GM19351 (cell line): ENCODE results near the gene PKN1.
"Not testable (repeated sequence)": the region's sequence is repeated elsewhere in the genome, so short reads cannot be mapped to it uniquely, and the experiment has no call there.

Source experiments
- ATAC-seq: cut with Tn5 transposase; IDR thresholded peaks from one replicate; pipeline ENCODE4 v1.9.1; 2021; ENCODE audit warnings: mild to moderate bottlenecking, moderate library complexity; ENCODE audit not compliant: unreplicated experiment

PKN1 gene

DNA sequence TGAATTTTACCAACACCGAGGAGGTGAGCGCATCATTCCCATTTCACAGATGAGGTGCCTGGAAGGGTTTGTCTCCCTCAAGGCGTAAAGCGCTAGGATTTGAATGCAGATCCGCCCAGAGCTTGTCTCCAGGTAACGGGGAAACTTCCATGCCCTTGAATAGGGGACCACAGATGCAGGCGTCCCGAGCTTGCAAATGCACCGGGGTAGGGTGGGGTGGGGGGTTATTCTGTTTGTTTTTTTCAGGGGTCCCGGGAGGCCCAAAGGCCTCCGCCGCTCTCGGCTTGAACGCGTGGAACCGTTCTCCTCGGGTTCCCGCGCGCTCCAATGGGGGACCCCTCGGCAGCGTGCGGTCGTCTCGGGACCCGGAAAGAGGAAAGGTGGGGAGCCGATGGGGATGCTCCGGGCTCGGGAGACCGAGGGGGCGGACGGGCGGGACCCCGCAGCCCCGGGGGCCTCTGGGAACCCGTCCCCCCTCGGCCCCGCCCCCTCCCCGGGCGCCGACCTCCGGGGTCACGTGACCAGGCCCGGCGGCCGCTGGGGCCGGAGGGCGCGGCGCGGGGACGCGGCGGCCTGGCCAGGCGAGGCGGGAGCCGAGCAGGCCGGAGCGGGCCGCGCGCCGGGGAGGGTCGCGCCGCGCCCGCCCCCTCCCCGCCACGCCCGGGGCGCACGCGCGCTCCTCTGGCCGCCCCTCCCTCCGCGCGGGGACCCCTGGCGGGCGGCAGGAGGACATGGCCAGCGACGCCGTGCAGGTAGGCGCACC, at the start of gene PKN1:
Gene PKN1 (plus strand): TSS at position 516 of the 763 bp plus-strand sequence. CDS start 216 bp downstream, at position 732.
- no peak for ATAC-seq

DNA sequence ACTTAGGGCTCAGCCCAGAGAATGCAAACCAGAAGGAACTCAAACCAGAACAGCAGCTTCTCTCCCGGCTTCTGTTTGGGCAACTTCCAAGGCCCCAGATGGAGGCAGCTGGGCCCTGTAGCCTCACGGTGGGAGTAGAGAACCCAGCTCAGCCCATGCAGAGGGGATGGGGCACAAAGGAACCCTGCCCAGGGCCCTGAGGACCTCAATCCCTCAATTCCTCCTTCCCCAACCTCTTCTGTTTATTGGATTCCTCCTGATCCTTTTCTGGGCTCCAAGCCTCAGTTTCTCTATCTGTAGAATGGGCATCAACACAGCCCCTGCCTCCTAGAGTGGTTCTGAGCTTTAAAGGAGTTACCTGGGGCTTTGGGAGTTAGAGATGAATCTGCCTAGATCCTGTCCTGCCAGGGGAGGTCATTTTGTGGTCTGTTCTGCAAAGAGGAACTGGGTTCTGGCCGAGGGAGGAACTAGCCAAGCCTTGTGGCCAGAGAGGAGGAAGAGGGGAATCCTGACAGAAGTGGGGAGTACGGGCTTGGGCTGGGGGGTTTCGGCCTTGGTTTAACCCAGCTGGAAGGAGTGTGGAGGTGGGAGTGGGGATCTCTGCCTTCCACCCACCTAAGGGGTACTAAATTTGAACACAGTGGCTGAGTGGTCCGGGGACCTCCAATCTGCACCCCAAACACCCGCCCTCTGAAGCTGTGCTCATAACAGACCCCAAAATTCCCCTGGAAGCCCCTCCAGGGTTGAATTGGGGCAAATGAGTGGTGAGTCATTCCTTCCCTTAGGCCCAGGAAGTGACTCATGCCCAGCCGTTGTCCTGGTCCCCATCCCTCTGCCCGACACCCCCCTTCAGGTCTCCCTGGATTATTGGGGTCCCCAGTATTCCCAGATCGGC, 49.2 kb upstream of the PKN1 start:
- ATAC-seq = no peak

DNA sequence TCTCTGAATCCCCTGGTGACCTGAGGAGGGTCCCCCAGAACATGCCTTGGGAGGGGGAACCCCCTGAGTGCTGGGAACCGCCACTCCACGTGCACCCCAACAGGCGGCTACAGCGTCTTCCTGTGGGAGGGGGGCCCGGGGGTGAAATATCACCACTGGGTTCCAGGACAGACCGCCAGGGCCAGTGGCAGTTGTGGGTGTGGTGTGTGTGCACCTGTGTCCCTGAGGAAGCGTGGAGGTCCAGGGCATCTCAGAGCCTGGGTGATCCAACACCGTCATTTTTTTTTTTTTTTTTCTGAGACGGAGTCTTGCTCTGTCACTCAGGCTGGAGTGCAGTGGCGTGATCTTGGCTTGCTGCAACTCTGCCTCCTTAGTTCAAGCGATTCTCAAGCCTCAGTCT, 47.6 kb upstream of the PKN1 start:
- no peak for ATAC-seq

- ATAC-seq = no peak
Observed at GRCh38 chr19:14390548-14390947, 42.6 kb upstream of the PKN1 start.

DNA sequence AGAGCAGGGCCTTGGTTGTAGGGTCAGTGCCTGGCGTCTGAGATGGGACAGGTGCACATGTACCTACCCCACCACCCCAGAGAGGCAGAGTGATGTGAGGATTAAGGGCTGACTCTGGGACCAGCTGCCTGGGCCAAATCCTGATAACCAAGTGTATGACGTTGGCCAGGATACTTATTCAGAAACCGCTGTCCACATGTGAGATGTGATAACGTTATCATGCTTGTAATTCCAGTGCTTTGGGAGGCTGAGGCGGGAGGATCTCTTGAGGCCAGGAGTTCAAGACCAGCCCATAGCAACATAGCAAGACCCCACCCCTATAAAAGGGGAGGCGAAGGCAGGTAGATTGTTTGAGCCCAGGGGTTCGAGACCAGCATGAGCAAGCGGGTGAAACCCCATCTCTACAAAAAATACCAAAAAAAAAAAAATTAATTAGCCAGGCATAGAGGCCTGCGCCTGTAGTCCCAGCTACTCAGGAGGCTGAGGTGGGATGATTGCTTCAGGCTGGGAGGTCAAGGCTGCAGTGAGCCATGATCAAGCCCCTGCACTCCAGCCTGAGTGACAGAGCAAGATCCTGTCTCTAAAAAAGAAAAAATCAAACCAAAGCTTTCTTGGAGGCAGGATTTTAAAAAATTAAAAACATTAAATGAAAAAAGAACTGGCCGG, 41.8 kb upstream of the PKN1 start:
- no peak for ATAC-seq

DNA sequence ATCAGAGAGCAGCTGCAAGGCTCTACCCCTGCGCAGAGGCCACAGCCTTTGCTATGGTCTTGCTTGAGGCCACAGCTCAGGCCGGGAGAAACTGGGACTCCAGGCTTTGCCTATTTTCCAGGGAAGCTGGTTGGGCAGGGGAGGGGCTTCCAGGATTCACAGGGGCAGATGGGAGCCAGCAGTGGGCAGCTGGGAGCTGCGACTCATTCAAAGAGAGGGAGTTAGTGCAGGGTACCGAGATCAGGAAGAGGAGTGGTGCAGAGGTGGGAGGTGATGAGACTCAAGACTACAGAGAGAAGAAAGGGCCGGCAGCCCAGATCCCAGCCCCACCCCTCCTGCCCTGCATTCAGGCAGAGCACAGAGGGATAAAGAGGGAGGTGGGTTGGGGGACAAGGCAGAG, 39.8 kb upstream of the PKN1 start:
- ATAC-seq = no peak

GRCh38 chr19:14394167-14394566, 38.9 kb upstream of the PKN1 start:
- ATAC-seq = no peak

DNA sequence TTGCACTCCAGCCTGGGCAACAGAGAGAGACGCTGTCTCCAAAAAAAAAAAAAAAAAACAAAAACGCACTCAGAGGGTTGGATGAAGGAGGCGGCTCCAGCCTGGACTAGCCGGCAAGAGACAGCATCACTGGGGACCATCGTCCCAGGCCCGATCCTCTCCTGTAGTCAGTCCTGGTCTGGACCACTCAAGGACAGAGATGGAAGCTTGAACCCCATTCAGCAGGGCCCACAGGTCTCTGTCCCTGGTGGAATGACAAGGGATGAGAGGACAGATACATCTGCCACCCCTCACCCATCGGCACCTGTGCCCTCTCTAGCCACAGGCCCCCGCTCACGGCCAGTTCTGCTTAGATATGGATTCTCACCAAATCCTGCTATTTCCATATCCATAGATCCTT, 37.8 kb upstream of the PKN1 start:
- ATAC-seq = no peak

GRCh38 chr19:14395710-14396336, 37.3 kb upstream of the PKN1 start:
- no peak for ATAC-seq

GRCh38 chr19:14396730-14397129, 36.4 kb upstream of the PKN1 start:
- ATAC-seq = not testable (repeated sequence)

GRCh38 chr19:14397168-14397567, 35.9 kb upstream of the PKN1 start:
- not testable (repeated sequence) for ATAC-seq

- ATAC-seq = no peak
Observed at GRCh38 chr19:14400951-14401431, 32.1 kb upstream of the PKN1 start.

DNA sequence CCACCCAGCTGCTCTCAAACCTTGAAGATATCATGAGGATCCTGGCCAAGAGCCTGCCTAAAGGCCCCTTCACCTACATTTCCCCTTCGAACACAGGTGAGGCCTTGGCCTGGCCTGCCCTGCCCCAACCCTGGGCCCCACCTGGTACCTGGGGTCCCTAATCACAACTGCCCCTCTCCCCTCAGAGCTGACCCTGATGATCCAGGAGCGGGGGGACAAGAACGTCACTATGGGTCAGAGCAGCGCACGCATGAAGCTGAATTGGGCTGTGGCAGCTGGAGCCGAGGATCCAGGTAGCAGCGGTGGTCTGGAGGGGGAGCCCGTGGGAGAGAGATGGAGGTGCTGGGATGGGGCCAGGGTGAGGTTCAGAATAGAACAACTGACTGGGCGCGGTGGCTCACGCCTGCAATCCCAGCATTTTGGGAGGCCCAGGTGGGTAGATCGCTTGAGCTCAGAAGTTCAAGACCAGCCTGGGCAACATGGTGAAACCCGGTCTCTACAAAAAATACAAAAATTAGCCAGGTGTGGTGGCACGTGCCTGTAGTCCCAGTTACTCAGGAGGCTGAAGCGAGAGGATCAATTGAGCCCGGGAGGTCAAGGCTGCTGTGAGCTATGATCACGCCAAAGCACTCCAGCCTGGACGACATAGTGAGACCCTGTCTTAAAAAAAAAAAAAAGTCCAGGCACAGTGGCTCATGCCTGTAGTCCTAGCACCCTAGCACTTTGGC, 31.5 kb upstream of the PKN1 start:
- no peak for ATAC-seq

- ATAC-seq = no peak
Observed at GRCh38 chr19:14402332-14403144, 30.6 kb upstream of the PKN1 start.

- not testable (repeated sequence) for ATAC-seq
Observed at GRCh38 chr19:14403145-14403930, 29.8 kb upstream of the PKN1 start.

GRCh38 chr19:14404312-14404711, 28.8 kb upstream of the PKN1 start:
- ATAC-seq = no peak

DNA sequence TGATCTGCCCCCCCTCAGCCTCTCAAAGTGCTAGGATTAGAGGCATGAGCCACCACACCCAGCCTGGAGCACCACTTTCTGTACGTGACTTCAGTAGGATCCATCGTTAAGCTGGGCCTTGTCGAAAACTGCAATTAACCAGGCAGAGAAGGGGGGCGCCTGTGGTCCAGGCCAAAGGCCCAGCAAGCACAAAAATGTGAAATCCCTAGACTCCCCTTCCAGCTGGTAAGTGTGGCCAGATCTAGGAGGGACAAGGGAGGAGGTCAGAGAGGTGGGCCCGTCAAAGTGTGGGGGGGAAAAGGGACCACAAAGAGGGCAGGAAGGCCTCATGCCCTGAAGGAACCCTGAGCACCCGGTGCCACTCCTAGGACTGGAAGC, 27.7 kb upstream of the PKN1 start:
- no peak for ATAC-seq

DNA sequence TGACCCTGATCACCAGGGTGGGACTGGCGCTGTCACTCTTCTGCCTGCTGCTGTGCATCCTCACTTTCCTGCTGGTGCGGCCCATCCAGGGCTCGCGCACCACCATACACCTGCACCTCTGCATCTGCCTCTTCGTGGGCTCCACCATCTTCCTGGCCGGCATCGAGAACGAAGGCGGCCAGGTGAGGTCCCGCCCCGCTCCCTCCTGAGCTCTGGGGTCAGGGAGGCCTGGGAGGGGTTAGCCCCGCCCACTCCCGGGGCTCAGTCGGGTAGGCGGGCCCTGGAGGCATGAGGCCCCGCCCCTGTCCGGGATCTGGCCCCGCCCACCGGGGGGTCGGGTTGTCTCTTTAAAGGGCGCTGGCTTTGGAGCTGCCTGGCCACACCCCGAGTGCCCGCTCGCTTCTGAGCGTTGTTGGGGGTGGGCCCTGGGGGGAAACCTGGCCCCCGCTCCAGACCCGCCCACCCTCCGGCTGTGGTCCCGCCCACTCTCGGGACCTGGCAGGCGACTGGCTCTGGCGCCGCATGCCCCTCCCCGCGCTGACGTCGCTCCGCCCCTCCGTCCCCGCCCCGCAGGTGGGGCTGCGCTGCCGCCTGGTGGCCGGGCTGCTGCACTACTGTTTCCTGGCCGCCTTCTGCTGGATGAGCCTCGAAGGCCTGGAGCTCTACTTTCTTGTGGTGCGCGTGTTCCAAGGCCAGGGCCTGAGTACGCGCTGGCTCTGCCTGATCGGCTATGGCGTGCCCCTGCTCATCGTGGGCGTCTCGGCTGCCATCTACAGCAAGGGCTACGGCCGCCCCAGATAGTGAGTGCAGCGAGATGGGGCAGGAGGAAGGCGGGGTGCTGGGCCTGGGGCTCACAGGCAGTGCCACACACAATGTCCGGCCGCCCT, 27.1 kb upstream of the PKN1 start:
- ATAC-seq = peak; percentile 61
